ENCODE results near the gene WDR86.

GRCh38 chr7:151451156-151451555 is 41.3 kb upstream of the WDR86 start:
- TF ChIP-seq CTCF (IDR thresholded peaks at IDR 0.05), result no peak
- TF ChIP-seq POLR2A (IDR thresholded peaks at IDR 0.05), result no peak
